Epithelial cell of esophagus (primary cell): ENCODE measurements around the gene RERE.

ENCODE experiments used
- DNase-seq: peaks from one replicate; pipeline ENCODE4 v3.0.0; 2010; ENCODE audit warnings: low read depth
- H3K4me3 ChIP-seq: 2 replicates; pipeline ENCODE4 v1.5.1; 2011; ENCODE audit warnings: mild to moderate bottlenecking, low read length, control low read depth
- TF ChIP-seq, protein P1 (sequence below): IDR thresholded peaks from 2 replicates; pipeline ENCODE4 v1.5.1; 2011; ENCODE audit warnings: low read depth, mild to moderate bottlenecking, low read length, control low read depth, inconsistent platforms; ENCODE audit not compliant: insufficient read depth; ENCODE audit errors: missing control alignments

Gene RERE

DNA sequence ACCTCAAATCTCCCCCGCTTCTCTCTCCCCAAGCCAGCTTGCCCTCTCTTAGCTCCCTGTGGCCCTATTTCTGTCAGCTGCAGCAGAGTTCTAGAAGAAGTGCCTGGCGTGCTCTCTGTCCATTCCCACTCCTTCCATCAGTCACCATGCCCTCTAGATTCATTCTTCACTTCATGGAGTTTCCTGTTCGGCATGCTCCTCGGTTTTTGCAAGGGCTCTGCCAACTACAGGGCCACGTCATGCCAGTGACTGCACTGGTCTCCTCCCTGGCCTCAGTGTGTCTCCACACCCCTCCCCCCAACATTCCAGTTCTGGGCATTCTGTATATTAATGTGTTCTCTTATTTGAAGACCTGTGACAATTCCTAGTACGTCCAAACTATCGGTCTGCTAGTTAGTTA lies 385.7 kb downstream of the RERE start:
- TF ChIP-seq, protein P1, sequence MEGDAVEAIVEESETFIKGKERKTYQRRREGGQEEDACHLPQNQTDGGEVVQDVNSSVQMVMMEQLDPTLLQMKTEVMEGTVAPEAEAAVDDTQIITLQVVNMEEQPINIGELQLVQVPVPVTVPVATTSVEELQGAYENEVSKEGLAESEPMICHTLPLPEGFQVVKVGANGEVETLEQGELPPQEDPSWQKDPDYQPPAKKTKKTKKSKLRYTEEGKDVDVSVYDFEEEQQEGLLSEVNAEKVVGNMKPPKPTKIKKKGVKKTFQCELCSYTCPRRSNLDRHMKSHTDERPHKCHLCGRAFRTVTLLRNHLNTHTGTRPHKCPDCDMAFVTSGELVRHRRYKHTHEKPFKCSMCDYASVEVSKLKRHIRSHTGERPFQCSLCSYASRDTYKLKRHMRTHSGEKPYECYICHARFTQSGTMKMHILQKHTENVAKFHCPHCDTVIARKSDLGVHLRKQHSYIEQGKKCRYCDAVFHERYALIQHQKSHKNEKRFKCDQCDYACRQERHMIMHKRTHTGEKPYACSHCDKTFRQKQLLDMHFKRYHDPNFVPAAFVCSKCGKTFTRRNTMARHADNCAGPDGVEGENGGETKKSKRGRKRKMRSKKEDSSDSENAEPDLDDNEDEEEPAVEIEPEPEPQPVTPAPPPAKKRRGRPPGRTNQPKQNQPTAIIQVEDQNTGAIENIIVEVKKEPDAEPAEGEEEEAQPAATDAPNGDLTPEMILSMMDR = no peak
- no peak overlapping the region for H3K4me3 ChIP-seq
- DNase-seq = no peak

DNA sequence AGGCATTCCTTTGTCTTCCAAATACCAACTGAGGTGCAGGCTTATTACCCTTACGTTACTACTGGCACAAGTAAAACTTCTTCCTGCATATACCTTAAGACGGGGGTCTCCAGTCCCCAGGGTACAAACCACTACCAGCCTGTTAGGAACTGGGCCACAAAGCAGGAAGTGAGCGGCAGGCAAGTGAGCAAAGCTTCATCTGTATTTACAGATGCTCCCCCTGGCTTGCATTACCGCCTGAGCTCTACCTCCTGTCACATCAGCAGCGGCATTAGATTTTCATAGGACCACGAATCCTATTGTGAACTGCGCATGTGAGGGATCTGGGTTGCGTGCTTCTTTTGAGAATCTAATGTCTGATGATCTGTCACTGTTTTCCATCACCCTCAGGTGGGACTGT lies 386.4 kb downstream of the RERE start:
- DNase-seq = no peak
- TF ChIP-seq, protein P1 = no peak
- H3K4me3 ChIP-seq = no peak overlapping the region

DNA sequence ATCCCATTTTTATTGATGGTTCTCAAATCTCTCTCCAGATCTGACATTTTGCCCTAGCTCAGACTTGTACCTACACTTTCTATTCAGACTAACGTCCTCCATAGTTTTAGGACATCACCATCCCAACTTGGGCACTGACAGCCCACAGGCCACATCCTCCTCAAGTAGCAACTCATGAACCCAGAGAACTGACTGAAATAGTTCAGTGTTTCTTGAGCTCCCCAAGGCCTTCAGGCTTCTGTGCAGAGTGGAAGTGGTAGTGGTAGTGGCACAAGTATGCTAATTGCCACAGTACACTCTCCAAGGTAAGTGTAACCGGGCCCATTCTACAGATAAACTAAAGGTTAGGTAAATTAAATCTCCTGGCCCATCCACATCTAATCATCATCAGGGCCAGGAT lies 387.0 kb downstream of the RERE start:
- H3K4me3 ChIP-seq = no peak overlapping the region
- TF ChIP-seq, protein P1 = no peak
- DNase-seq = no peak

DNA sequence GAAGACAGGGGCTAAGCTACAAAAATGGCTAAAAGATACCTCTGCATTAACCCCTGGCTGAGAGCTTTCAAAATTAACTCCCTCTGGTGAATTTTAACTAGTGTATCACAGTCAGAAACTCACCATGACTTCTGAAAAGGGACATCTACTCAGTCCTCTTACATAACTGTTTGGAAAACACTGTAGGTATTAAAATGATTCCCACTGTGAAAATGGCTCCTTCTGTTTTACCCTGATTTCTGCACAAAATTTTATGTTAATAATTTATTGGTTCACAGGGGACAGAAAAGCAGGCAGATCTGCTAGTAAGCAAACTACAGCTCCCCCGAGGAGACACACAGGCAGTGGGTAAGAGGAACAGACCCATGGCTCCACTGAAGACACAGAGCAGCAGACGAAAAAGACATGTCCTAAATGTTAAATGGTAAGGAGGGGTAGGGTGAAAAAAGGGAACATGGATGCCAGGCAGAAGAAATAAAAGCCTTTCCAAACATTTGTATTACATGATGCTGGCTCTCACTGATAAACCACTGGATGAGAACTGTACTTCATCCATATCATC lies 387.8 kb downstream of the RERE start:
- no peak overlapping the region for H3K4me3 ChIP-seq
- TF ChIP-seq, protein P1 = no peak
- no peak for DNase-seq

DNA sequence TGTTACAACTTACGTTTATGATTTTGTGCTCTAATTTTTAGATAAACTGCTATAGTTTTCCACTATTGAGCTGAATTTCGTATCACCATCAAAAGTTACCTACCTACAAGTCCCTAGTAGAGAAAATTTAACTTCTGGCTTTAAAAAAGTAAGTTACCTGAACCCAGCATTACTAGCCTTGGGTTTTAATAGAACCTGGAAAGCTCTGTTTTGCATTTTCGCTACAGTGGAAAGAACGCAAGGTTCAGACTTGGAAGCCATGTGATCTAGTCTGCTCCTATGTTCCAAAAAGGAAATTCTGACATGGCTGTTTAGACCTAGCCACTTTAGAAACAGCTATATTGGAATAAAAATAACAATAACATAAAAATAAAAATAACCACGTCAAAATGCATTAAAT lies 389.0 kb downstream of the RERE start:
- DNase-seq = no peak
- H3K4me3 ChIP-seq = no peak overlapping the region
- TF ChIP-seq, protein P1 = no peak

DNA sequence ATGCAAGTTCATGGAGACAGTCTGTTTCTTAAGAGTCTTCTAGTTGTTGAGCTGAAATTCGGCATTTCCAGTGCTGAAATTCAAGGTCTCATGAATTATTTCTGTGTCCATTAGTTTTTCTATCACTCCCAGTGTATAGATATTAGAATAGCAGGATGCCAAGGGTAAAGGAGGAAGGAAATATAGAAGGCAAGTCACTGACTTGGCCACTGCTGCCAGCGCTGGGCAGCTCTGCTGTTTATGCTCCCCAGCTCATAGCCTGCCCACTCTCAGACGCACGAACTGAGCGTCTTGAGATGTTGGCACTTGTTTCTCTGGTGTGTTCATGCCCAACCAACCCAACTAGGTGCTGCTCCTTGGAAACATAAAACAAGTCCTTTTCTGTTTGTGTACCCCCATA lies 389.5 kb downstream of the RERE start:
- DNase-seq = no peak
- TF ChIP-seq, protein P1 = no peak

DNA sequence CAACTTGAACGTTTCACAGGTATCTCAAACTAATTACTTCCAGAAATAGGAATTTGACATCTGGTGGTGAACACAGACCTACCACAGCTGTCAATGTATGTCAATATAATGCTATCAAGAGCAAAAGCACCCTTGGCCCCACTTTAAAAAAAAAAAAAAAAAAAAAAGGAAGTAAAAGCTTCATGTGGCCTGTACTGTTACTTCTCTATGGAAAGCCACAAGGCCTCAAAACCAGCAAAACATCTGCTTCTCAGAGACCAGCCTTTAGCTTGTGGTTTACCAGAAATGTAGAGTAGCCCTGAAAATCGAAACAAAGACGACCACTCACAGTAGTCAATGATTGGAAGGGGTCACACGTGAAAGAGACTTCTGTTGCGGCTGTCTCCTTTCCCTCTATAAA lies 389.9 kb downstream of the RERE start:
- no peak overlapping the region for H3K4me3 ChIP-seq
- DNase-seq = no peak
- TF ChIP-seq, protein P1 = no peak

More for the DNA sequence above, 389.5 kb downstream of the RERE start:
- no peak overlapping the region for H3K4me3 ChIP-seq
